Measurements from ENCODE around the gene MKRN1.

GRCh38 chr7:140448781-140449480 is 30.4 kb downstream of the MKRN1 start:
- TF ChIP-seq POLR2A (IDR thresholded peaks at IDR 0.05; ENCODE audit: low read length) (no peak), GATA1 (IDR thresholded peaks at IDR 0.05; ENCODE audit: low read depth, low read length) (no peak)

Data from erythroblast (primary cell).